Retinal pigment epithelial cell (primary cell): ENCODE data around the gene MEGF8.

Experiments used
- DNase-seq: peaks from one replicate; pipeline ENCODE4 v3.0.0-alpha.2; 2010; ENCODE audit warnings: low read depth
- H3K4me3 ChIP-seq: 2 replicates; pipeline ENCODE4 v1.5.1; 2011; ENCODE audit warnings: mild to moderate bottlenecking, low read length, control low read depth, moderate library complexity
- TF ChIP-seq, protein P1 (sequence below): conservative IDR thresholded peaks from 2 replicates; pipeline ENCODE4 v1.5.1; 2011; ENCODE audit warnings: low read depth, low read length, control low read depth, inconsistent platforms

MEGF8 gene

DNA sequence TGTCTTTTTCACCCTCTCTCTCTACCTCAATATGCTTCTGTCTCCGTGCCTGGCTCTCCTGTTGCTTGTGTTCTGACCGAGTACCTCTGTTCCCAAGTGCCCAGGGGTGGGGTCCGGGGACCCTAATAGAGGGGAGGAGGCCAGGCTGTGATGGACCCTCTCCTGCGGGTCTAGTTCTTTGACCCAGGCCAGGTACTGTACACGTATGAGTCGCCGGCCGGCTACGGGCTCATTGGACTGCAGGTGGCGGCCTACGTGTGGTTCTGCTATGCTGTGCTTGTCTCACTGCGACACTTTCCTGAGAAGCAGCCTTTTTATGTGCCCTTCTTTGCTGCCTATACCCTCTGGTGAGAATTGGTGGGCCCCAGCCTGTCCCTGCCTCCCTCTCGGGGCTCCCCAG, 7.9 kb upstream of the MEGF8 start:
- TF ChIP-seq, protein P1, sequence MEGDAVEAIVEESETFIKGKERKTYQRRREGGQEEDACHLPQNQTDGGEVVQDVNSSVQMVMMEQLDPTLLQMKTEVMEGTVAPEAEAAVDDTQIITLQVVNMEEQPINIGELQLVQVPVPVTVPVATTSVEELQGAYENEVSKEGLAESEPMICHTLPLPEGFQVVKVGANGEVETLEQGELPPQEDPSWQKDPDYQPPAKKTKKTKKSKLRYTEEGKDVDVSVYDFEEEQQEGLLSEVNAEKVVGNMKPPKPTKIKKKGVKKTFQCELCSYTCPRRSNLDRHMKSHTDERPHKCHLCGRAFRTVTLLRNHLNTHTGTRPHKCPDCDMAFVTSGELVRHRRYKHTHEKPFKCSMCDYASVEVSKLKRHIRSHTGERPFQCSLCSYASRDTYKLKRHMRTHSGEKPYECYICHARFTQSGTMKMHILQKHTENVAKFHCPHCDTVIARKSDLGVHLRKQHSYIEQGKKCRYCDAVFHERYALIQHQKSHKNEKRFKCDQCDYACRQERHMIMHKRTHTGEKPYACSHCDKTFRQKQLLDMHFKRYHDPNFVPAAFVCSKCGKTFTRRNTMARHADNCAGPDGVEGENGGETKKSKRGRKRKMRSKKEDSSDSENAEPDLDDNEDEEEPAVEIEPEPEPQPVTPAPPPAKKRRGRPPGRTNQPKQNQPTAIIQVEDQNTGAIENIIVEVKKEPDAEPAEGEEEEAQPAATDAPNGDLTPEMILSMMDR = no peak
- DNase-seq = no peak
- no peak overlapping the region for H3K4me3 ChIP-seq

DNA sequence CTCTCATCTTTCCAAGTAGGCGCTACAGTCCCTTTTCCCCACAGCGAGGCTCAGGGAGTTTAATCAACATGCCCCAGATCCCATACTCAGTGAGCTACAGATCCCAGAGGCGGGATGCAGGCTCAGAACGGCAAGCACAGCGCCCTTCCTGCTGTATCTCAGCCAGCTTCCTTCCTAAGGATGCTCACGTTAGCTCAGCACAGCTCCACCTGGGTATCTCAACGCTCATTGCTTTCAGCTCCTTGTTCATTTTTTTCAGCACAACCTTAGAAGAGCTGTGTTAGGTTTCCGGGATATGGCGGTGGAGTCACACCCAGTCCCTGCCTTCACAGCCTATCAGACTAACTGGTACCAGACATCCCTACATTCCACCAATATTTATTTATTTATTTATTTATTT, 3.1 kb upstream of the MEGF8 start:
- TF ChIP-seq, protein P1 = no peak
- H3K4me3 ChIP-seq = no peak overlapping the region
- no peak for DNase-seq

DNA sequence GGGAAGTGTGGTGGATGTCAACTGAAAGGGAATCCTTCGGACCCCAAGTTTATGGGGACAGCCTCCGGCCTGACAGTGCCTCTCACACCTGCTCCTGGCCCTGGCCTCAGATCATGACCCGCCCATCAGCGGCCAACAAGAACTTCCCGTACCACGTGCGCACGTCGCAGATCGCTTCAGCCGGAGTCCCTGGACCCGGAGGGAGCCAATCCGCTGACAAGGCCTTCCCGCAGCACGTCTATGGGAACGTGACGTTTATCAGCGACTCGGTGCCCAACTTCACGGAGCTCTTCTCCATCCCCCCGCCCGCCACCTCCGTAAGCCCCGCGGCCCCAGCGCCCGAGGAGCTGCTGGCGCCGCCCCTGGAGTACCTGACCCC, 2.0 kb upstream of the MEGF8 start:
- H3K4me3 ChIP-seq = no peak overlapping the region
- DNase-seq = no peak
- TF ChIP-seq, protein P1 = no peak

DNA sequence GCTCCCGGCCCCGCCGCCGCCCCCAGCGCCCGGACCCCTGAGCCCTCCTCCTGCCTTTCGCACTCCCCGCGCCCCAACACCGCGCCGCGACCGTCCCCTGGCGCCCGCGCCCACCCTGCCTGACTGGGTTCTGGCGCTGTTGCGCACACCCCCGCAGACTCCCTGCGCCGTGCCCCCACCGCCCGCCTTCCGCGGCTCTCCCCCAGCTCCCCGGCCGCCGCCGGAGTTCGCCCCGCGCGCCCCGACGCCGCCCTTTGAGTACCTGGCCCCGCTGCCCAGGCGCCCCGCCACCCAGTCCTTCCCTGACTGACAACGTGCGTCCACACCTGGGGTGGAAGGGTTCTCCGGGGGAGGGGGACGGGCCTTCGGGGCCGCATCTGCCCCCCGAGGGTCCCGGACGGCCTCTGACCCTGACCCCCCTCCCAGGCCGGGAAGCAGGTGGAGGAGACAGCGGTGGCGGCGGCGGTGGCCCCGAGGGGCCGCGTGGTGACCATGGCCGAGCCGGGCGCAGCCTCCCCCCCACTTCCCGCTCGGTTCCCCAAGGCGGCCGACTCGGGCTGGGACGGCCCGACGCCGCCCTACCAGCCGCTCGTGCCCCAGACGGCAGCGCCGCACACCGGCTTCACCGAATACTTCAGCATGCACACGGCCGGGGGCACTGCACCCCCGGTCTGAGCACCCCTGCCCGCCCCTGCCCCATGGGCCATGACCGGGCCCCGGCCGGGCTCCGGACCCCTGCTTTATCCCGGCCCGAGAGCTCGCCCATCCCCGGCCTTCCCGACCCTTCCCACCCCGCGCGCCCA, 1.4 kb upstream of the MEGF8 start:
- H3K4me3 ChIP-seq = no peak overlapping the region
- TF ChIP-seq, protein P1 = peak; percentile 3
- no peak for DNase-seq

DNA sequence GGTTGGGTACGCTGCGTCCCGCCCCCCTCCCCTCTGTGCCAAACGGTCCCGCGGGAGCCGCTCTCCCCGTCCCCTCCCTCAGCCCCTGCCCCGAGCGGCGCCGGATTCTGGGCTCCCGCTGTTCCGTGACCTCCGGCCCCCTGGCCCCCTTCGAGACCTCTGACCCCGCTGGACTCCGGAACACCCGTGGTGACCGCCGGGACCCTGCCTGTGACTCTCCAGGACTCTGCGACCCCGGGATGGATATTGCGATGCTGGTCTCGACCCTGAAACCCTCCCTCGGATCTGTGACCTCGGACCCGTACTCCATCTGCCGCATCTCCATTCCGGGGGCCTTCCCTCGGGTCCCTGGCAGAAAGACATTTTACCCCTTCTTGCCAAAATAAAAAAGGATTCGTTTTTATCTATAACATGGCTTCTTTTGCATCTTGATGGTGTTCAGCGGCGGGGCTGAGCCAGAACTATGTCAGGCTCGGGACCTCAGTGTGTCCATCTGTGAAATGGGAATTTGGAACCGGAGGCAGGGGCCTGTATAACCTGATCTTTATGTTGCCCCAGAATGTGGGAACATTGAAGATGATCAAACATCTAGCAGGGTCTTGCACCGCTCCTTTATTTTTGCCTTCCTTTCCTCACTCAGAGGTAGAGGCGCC, 654 bp upstream of the MEGF8 start:
- TF ChIP-seq, protein P1 = no peak
- no peak for DNase-seq
- H3K4me3 ChIP-seq = peak overlapping the region; percentile 0

DNA sequence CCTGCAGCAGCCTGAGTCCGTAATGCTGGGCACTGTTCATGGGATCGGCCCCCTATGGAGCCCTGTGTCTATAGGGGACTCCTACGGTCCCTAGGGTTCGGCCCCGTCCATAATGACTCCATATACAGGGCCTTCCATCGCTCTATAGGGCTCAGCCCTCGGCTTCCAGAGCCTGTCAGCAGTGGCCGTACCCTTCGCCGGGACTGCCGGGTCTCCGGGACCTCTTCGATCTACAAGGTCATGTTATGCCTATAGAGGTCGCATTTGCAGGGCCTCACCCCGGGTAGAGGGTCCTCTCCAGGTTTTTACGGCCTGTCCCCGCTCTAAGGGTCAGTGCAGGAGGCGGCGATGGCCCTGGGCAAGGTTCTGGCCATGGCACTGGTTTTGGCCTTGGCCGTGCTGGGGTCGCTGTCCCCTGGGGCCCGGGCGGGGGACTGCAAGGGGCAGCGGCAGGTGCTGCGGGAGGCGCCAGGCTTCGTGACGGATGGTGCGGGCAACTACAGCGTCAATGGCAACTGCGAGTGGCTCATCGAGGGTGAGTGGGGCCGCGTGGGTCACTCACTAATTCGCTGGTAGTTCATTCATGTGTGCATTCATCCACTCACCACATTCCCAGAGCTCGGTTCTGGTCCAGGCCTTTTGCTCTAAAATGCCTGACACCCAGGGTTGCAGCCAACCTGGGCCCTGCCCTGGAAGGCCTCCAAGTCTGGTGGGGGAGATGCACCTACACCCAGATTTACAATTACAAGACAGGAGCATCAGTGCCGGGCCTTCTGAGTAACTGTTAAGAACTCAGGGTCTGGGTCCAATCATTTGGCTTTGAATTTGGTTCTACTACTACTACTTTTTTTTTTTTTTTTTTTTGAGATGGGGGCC, 699 bp downstream of the MEGF8 start:
- DNase-seq = no peak
- peak overlapping the region; percentile 91 for H3K4me3 ChIP-seq
- TF ChIP-seq, protein P1 = peak; percentile 20
